GM10248 (cell line): ENCODE measurements around the gene SPIB.

Experiments
- CTCF ChIA-PET: fragments of 300-600 bp; sonication (Branson Sonifier 250); formaldehyde crosslinking; extraction: SDS; loops from one replicate; lab custom pipeline; 2021; ENCODE audit warnings: antibody characterized with exemption; lab: Yijun Ruan, JAX
- POLR2A ChIA-PET: fragments of 350-650 bp; sonication (Branson Sonifier 250); formaldehyde crosslinking; extraction: SDS; loops from one replicate; lab custom pipeline; 2020; ENCODE audit warnings: antibody characterized with exemption; lab: Yijun Ruan, JAX
- DNase-seq: peaks from one replicate; pipeline ENCODE4 v3.0.0; 2012; ENCODE audit errors: extremely low spot score
- CTCF ChIP-seq: IDR thresholded peaks from 2 replicates; pipeline ENCODE4 v1.5.1; 2012; ENCODE audit warnings: mild to moderate bottlenecking, low read depth; ENCODE audit errors: extremely low read depth, missing control alignments, control extremely low read depth

Gene SPIB

GRCh38 chr19:50418176-50419021, at the start of gene SPIB:
TSS of gene SPIB (plus strand) at chr19:50418938. CDS start at chr19:50418963, 25 bp downstream.
- ChIA-PET CTCF (interaction anchor here (1.0 to 3.9 kb wide), 3 partner anchors 9 to 61 kb away, joined by 3 to 14 read pairs (median 10); no protein-coding TSS in a partner anchor), POLR2A (interaction anchor here (0.7 to 1.3 kb wide), 4 partner anchors 10 to 42 kb away, joined by 3 to 6 read pairs (median 4); no protein-coding TSS in a partner anchor)
- peak; percentile 74 for DNase-seq
- no peak for TF ChIP-seq CTCF

GRCh38 chr19:50371914-50372475, 46.7 kb upstream of the SPIB start:
- no peak for TF ChIP-seq CTCF
- DNase-seq = no peak
- ChIA-PET POLR2A (no interaction called here), CTCF (interaction anchor here (0.9 kb wide), 1 partner anchor 14 kb away, joined by 3 read pairs; no protein-coding TSS in a partner anchor)

GRCh38 chr19:50376166-50377050, 42.3 kb upstream of the SPIB start, which contains the start of gene NR1H2:
TSS of gene NR1H2 (plus strand) at chr19:50376457. CDS start at chr19:50377606, 1,149 bp downstream.
- POLR2A ChIA-PET = interaction anchor here (0.9 kb wide), 1 partner anchor 48 kb away, joined by 5 read pairs; the partner anchor contains the start of gene KCNC3
- TF ChIP-seq CTCF = no peak
- CTCF ChIA-PET = interaction anchor here (0.7 to 2.7 kb wide), 6 partner anchors 19 to 180 kb away, joined by 3 to 7 read pairs (median 6); partner anchors contain the start of gene KCNC3
- DNase-seq = peak; percentile 89

- POLR2A ChIA-PET = no interaction called here
- TF ChIP-seq CTCF = no peak
- no peak for DNase-seq
- CTCF ChIA-PET = interaction anchor here (0.9 to 2.7 kb wide), 3 partner anchors 25 to 48 kb away, joined by 4 to 7 read pairs (median 5); partner anchors contain the start of gene KCNC3
Observed at GRCh38 chr19:50377051-50377461, 41.7 kb upstream of the SPIB start.

- DNase-seq = no peak
- ChIA-PET POLR2A (no interaction called here), CTCF (interaction anchor here (0.9 to 1.8 kb wide), 2 partner anchors 26 to 38 kb away, joined by 4 to 5 read pairs; no protein-coding TSS in a partner anchor)
- no peak for TF ChIP-seq CTCF
Observed at GRCh38 chr19:50377517-50377916, 41.2 kb upstream of the SPIB start.
